Measurements from ENCODE around the gene ATP6V0A1.

ATP6V0A1 gene

GRCh38 chr17:42498828-42499227, 40.1 kb downstream of the ATP6V0A1 start:
- DNase-seq (ENCODE audit: low read depth in 2 of 2) = no peak
- TF ChIP-seq, protein P1, sequence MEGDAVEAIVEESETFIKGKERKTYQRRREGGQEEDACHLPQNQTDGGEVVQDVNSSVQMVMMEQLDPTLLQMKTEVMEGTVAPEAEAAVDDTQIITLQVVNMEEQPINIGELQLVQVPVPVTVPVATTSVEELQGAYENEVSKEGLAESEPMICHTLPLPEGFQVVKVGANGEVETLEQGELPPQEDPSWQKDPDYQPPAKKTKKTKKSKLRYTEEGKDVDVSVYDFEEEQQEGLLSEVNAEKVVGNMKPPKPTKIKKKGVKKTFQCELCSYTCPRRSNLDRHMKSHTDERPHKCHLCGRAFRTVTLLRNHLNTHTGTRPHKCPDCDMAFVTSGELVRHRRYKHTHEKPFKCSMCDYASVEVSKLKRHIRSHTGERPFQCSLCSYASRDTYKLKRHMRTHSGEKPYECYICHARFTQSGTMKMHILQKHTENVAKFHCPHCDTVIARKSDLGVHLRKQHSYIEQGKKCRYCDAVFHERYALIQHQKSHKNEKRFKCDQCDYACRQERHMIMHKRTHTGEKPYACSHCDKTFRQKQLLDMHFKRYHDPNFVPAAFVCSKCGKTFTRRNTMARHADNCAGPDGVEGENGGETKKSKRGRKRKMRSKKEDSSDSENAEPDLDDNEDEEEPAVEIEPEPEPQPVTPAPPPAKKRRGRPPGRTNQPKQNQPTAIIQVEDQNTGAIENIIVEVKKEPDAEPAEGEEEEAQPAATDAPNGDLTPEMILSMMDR (IDR thresholded peaks at IDR 0.05; ENCODE audit: low read depth, low read length) = no peak
- no peak overlapping the region for H3K4me3 ChIP-seq (replicated peaks in 1 of 2; ENCODE audit: low read depth in 2 of 2, low read length in 2 of 2)

DNA sequence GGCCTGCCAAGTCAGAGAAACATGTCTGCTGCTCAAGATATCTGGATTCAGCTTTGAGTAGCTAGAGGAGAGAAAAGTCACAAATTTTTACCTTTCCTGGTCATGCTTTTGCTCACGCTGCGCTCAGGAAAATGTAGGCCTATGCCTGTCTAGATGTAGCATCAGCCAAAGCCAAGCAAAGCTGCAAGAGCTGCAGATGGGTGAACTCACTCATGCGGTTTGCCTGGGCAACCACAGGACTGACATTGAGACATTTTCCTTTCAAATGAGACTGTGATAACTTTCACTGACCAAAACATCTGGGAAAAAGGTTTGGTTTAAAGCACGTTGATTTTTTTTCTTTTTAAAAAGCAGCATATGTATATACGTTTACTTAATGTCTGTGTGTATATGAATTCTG, 43.4 kb downstream of the ATP6V0A1 start:
- DNase-seq (ENCODE audit: low read depth in 2 of 2) = no peak
- TF ChIP-seq, protein P1 (IDR thresholded peaks at IDR 0.05; ENCODE audit: low read depth, low read length) = no peak
- H3K4me3 ChIP-seq (replicated peaks in 1 of 2; ENCODE audit: low read depth in 2 of 2, low read length in 2 of 2) = no peak overlapping the region

DNA sequence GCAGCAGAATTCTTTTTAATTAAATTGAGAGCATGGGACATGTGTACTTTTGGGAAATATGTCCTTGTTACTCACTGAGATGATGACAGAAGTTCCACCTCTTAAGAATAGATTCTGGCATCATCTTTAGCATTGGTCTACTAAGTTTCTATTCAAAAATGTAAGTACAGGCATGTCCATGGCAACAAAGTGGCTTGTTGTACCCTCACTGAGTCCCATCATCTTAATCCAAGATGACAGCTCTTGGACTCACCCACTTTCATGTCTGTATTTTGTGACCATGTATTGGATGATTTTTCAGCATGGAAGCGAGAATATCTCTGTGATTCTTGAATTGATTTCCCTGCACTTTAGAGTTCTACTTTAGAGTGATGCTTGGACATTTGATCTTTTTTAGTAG, 44.2 kb downstream of the ATP6V0A1 start:
- H3K4me3 ChIP-seq (replicated peaks in 1 of 2; ENCODE audit: low read depth in 2 of 2, low read length in 2 of 2) = no peak overlapping the region
- DNase-seq (ENCODE audit: low read depth in 2 of 2) = no peak
- TF ChIP-seq, protein P1 (IDR thresholded peaks at IDR 0.05; ENCODE audit: low read depth, low read length) = no peak

GRCh38 chr17:42507671-42508070, 49.0 kb downstream of the ATP6V0A1 start:
- no peak overlapping the region for H3K4me3 ChIP-seq (replicated peaks in 1 of 2; ENCODE audit: low read depth in 2 of 2, low read length in 2 of 2)
- no peak for DNase-seq (ENCODE audit: low read depth in 2 of 2)
- TF ChIP-seq, protein P1 (IDR thresholded peaks at IDR 0.05; ENCODE audit: low read depth, low read length) = no peak

DNA sequence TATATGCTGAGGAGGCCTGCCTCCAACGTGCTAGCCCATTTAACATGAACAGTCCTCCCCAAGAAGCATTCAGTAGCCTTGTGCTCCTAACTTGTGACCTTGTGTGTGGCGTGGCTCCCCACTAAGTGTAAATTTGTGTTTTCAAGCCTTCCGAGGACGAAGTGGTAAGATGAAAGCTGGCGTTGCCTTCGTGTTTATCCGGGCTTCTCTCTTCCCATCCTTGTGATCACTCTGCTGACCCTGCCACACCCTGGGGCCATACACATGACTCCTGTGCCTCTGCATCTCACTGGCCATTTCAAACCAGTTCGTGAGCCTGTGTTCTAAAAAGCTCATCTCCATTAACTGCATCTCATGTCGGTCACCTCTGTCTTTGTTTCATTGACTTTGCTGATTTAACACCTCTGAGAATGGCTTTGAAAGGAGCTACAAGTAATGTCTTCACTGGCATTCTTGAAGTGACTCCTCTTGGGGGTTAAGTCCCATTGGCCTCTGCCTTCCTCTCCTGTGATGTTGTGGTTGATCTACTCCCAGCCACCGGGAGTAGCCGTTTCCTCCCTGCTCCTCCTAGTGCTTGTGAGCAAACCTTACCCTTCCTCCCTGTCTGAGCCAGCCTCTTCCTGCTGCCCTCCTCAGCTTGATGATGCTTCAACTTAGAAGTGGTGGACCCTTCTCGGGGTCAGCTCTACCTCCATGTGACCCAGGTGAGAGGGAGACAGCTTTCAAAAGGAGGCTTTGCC, 49.9 kb downstream of the ATP6V0A1 start:
- H3K4me3 ChIP-seq (replicated peaks in 1 of 2; ENCODE audit: low read depth in 2 of 2, low read length in 2 of 2) = no peak overlapping the region
- TF ChIP-seq, protein P1 (IDR thresholded peaks at IDR 0.05; ENCODE audit: low read depth, low read length) = no peak
- no peak for DNase-seq (ENCODE audit: low read depth in 2 of 2)

DNA sequence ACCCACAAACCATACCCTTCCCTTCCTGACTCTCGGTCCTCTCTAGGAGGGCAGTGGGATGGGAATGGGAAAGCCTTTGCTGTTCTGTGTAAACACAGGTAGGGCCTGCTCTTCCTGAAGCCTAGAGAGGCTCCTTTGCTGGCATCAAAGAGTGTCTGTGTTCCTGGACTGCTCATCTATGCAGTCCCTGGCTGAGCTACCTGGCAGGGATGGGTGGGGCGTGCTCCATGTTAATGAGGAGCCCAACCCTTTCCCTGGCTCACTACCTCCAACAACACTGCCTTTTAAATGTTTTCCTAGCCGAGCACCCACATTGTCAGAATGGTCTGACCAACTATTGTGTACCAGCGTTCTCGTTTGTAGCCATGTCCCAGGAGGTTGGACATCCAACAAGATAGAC, 50.7 kb downstream of the ATP6V0A1 start:
- DNase-seq (ENCODE audit: low read depth in 2 of 2) = no peak
- H3K4me3 ChIP-seq (replicated peaks in 1 of 2; ENCODE audit: low read depth in 2 of 2, low read length in 2 of 2) = no peak overlapping the region
- TF ChIP-seq, protein P1 (IDR thresholded peaks at IDR 0.05; ENCODE audit: low read depth, low read length) = no peak

GRCh38 chr17:42509841-42510240, 51.2 kb downstream of the ATP6V0A1 start:
- H3K4me3 ChIP-seq (replicated peaks in 1 of 2; ENCODE audit: low read depth in 2 of 2, low read length in 2 of 2) = no peak overlapping the region
- TF ChIP-seq, protein P1 (IDR thresholded peaks at IDR 0.05; ENCODE audit: low read depth, low read length) = no peak
- DNase-seq (ENCODE audit: low read depth in 2 of 2) = no peak

Data from cardiac fibroblast (primary cell).